GM19372 (cell line): ENCODE results near the gene GIMAP4.
"Not testable (repeated sequence)": the region's sequence is repeated elsewhere in the genome, so short reads cannot be mapped to it uniquely, and the experiment has no call there.

Experiments
- ATAC-seq: cut with Tn5 transposase; IDR thresholded peaks from one replicate; pipeline ENCODE4 v1.9.1; 2021; ENCODE audit warnings: mild to moderate bottlenecking, low read depth, moderate library complexity; ENCODE audit not compliant: unreplicated experiment

The GIMAP4 gene

GRCh38 chr7:150567169-150567568 lies at the start of gene GIMAP4:
Gene GIMAP4 (plus strand): TSS chr7:150567390. CDS start chr7:150569902, 2,512 bp downstream.
- no peak for ATAC-seq

- no peak for ATAC-seq
Measured at GRCh38 chr7:150519310-150519709, 47.9 kb upstream of the GIMAP4 start.

GRCh38 chr7:150520145-150520544 lies 47.0 kb upstream of the GIMAP4 start:
- no peak for ATAC-seq

- not testable (repeated sequence) for ATAC-seq
Measured at GRCh38 chr7:150522931-150523330, 44.3 kb upstream of the GIMAP4 start.

GRCh38 chr7:150524018-150524417 lies 43.2 kb upstream of the GIMAP4 start:
- ATAC-seq = no peak

- no peak for ATAC-seq
Measured at GRCh38 chr7:150531704-150532103, 35.5 kb upstream of the GIMAP4 start.

GRCh38 chr7:150538259-150538658 lies 28.9 kb upstream of the GIMAP4 start:
- no peak for ATAC-seq

- no peak for ATAC-seq
Measured at GRCh38 chr7:150553163-150553562, 14.0 kb upstream of the GIMAP4 start.

GRCh38 chr7:150556521-150557138 lies 10.6 kb upstream of the GIMAP4 start:
- ATAC-seq = no peak

GRCh38 chr7:150560486-150560885 lies 6.7 kb upstream of the GIMAP4 start:
- ATAC-seq = no peak

- no peak for ATAC-seq
Measured at GRCh38 chr7:150562919-150563318, 4.3 kb upstream of the GIMAP4 start.

GRCh38 chr7:150564006-150564405 lies 3.2 kb upstream of the GIMAP4 start:
- no peak for ATAC-seq

- ATAC-seq = no peak
Measured at GRCh38 chr7:150564566-150564965, 2.6 kb upstream of the GIMAP4 start.

GRCh38 chr7:150565239-150565638 lies 2.0 kb upstream of the GIMAP4 start:
- ATAC-seq = no peak

GRCh38 chr7:150566123-150566522 lies 1.1 kb upstream of the GIMAP4 start:
- ATAC-seq = no peak

- ATAC-seq = no peak
Measured at GRCh38 chr7:150566572-150566971, 618 bp upstream of the GIMAP4 start.

GRCh38 chr7:150567871-150568301 lies 696 bp downstream of the GIMAP4 start:
- no peak for ATAC-seq

- no peak for ATAC-seq
Measured at GRCh38 chr7:150568714-150569113, 1.5 kb downstream of the GIMAP4 start.

GRCh38 chr7:150569245-150569955 lies 2.2 kb downstream of the GIMAP4 start:
- ATAC-seq = no peak

- ATAC-seq = no peak
Measured at GRCh38 chr7:150570556-150571465, 3.6 kb downstream of the GIMAP4 start.

- ATAC-seq = no peak
Measured at GRCh38 chr7:150572496-150572895, 5.3 kb downstream of the GIMAP4 start.
